ENCODE results near the gene DUSP3. TPM values are rescaled to one million over a fixed set of nuclear protein-coding genes. Genes with fewer than 3 reads are reported as not detected.

DUSP3 gene
- polyA plus RNA-seq, 4 donors: 31.1 to 88.6 (median 72.2) TPM

GRCh38 chr17:43782913-43783680, 4.3 kb upstream of the DUSP3 start:
- Histone ChIP-seq H3K27ac (ENCODE audit: low read depth in 1 of 3, low read length in 2 of 3) (no peak overlapping the region), H3K9me3 (ENCODE audit: control insufficient read depth in 2 of 2, insufficient read depth in 1 of 2, low read depth in 1 of 2, low read length in 1 of 2) (no peaks in the 10 kb centered on the region), H3K36me3 (ENCODE audit: control insufficient read depth in 3 of 3, insufficient read depth in 2 of 3, low read depth in 1 of 3, low read length in 3 of 3) (no peaks in the 10 kb centered on the region), H3K4me3 (ENCODE audit: low read depth in 1 of 3, low read length in 3 of 3) (no peak overlapping the region), H3K4me1 (ENCODE audit: control insufficient read depth in 3 of 3, insufficient read depth in 2 of 3, low read depth in 1 of 3, low read length in 2 of 3) (peaks cover 3 to 13% (median 4%) of the 10 kb centered on the region in 3 donors), H3K27me3 (ENCODE audit: control insufficient read depth in 3 of 3, insufficient read depth in 3 of 3, low read length in 3 of 3) (peaks cover 0 to 26% (median 4%) of the 10 kb centered on the region in 3 donors)
- DNase-seq (no peak), FAIRE-seq (no peak)
- 81 to 84% (median 83%) methylated on average over 15 of the region's 15 CpGs for WGBS, 3 donors

GRCh38 chr17:43780135-43780534, 1.4 kb upstream of the DUSP3 start, which contains the start of gene CFAP97D1:
Gene CFAP97D1, plus strand, starts transcription at chr17:43780435. Its CDS starts 28 bp downstream, at chr17:43780463.
- DNase-seq (no peak), FAIRE-seq (no peak)
- 44 to 56% (median 46%) methylated on average over 7 of the region's 7 CpGs for WGBS, 3 donors

GRCh38 chr17:43779145-43780125, 658 bp upstream of the DUSP3 start:
- peak overlapping the region; percentile 29 to 92 (median 84) for H3K4me3 ChIP-seq (ENCODE audit: low read depth in 1 of 3, low read length in 3 of 3)
- H3K36me3 ChIP-seq (ENCODE audit: control insufficient read depth in 3 of 3, insufficient read depth in 2 of 3, low read depth in 1 of 3, low read length in 3 of 3): peaks cover 0 to 29% (median 2%) of the 10 kb centered on the region in 3 donors
- H3K4me1 ChIP-seq (ENCODE audit: control insufficient read depth in 3 of 3, insufficient read depth in 2 of 3, low read depth in 1 of 3, low read length in 2 of 3): peaks cover 3 to 15% (median 4%) of the 10 kb centered on the region in 3 donors
- peaks cover 0 to 26% (median 4%) of the 10 kb centered on the region in 3 donors for H3K27me3 ChIP-seq (ENCODE audit: control insufficient read depth in 3 of 3, insufficient read depth in 3 of 3, low read length in 3 of 3)
- no peaks in the 10 kb centered on the region for H3K9me3 ChIP-seq (ENCODE audit: control insufficient read depth in 2 of 2, insufficient read depth in 1 of 2, low read depth in 1 of 2, low read length in 1 of 2)
- DNase-seq (no peak), FAIRE-seq (no peak)
- 6 to 9% (median 8%) methylated on average over 22 to 26 of the region's 26 CpGs for WGBS, 3 donors
- H3K27ac ChIP-seq (ENCODE audit: low read depth in 1 of 3, low read length in 2 of 3): peak overlapping the region; percentile 16 to 83 (median 81)

More at GRCh38 chr17:43780135-43780534, 1.4 kb upstream of the DUSP3 start, which contains the start of gene CFAP97D1:
- Histone ChIP-seq H3K27ac (ENCODE audit: low read depth in 1 of 3, low read length in 2 of 3) (peak within 1 kb of the TSS in 2 of 3 donors; percentile 81 to 83), H3K4me3 (ENCODE audit: low read depth in 1 of 3, low read length in 3 of 3) (peak within 1 kb of the TSS; percentile 29 to 92 (median 84)), H3K27me3 (ENCODE audit: control insufficient read depth in 3 of 3, insufficient read depth in 3 of 3, low read length in 3 of 3) (peaks cover 0 to 26% (median 4%) of the 10 kb centered on the region in 3 donors), H3K4me1 (ENCODE audit: control insufficient read depth in 3 of 3, insufficient read depth in 2 of 3, low read depth in 1 of 3, low read length in 2 of 3) (peaks cover 3 to 15% (median 4%) of the 10 kb centered on the region in 3 donors), H3K36me3 (ENCODE audit: control insufficient read depth in 3 of 3, insufficient read depth in 2 of 3, low read depth in 1 of 3, low read length in 3 of 3) (peaks cover 0 to 22% (median 2%) of the 10 kb centered on the region in 3 donors), H3K9me3 (ENCODE audit: control insufficient read depth in 2 of 2, insufficient read depth in 1 of 2, low read depth in 1 of 2, low read length in 1 of 2) (no peaks in the 10 kb centered on the region)

- DNase-seq (no peak), FAIRE-seq (no peak)
- 93 to 94% (median 94%) methylated on average over 16 of the region's 16 CpGs for WGBS, 3 donors
- Histone ChIP-seq H3K9me3 (ENCODE audit: control insufficient read depth in 2 of 2, insufficient read depth in 1 of 2, low read depth in 1 of 2, low read length in 1 of 2) (no peaks in the 10 kb centered on the region), H3K27ac (ENCODE audit: low read depth in 1 of 3, low read length in 2 of 3) (no peak overlapping the region), H3K36me3 (ENCODE audit: control insufficient read depth in 3 of 3, insufficient read depth in 2 of 3, low read depth in 1 of 3, low read length in 3 of 3) (peaks cover 6 to 74% (median 11%) of the 10 kb centered on the region in 3 donors), H3K4me3 (ENCODE audit: low read depth in 1 of 3, low read length in 3 of 3) (no peak overlapping the region), H3K4me1 (ENCODE audit: control insufficient read depth in 3 of 3, insufficient read depth in 2 of 3, low read depth in 1 of 3, low read length in 2 of 3) (peaks cover 0 to 8% (median 2%) of the 10 kb centered on the region in 3 donors), H3K27me3 (ENCODE audit: control insufficient read depth in 3 of 3, insufficient read depth in 3 of 3, low read length in 3 of 3) (peaks cover 0 to 3% (median 0%) of the 10 kb centered on the region in 3 donors)
These were observed 4.2 kb downstream of the DUSP3 start for GRCh38 chr17:43774304-43775250.

GRCh38 chr17:43772877-43773648, 5.7 kb downstream of the DUSP3 start:
- Histone ChIP-seq H3K4me1 (ENCODE audit: control insufficient read depth in 3 of 3, insufficient read depth in 2 of 3, low read depth in 1 of 3, low read length in 2 of 3) (peaks cover 0 to 2% (median 0%) of the 10 kb centered on the region in 3 donors), H3K27me3 (ENCODE audit: control insufficient read depth in 3 of 3, insufficient read depth in 3 of 3, low read length in 3 of 3) (no peaks in the 10 kb centered on the region), H3K36me3 (ENCODE audit: control insufficient read depth in 3 of 3, insufficient read depth in 2 of 3, low read depth in 1 of 3, low read length in 3 of 3) (peaks cover 8 to 87% (median 11%) of the 10 kb centered on the region in 3 donors), H3K4me3 (ENCODE audit: low read depth in 1 of 3, low read length in 3 of 3) (no peak overlapping the region), H3K27ac (ENCODE audit: low read depth in 1 of 3, low read length in 2 of 3) (no peak overlapping the region), H3K9me3 (ENCODE audit: control insufficient read depth in 2 of 2, insufficient read depth in 1 of 2, low read depth in 1 of 2, low read length in 1 of 2) (no peaks in the 10 kb centered on the region)
- WGBS, 3 donors: 70 to 77% (median 76%) methylated on average over 9 to 10 of the region's 10 CpGs
- no peak for DNase-seq
- FAIRE-seq: no peak

- Histone ChIP-seq H3K27me3 (ENCODE audit: control insufficient read depth in 3 of 3, insufficient read depth in 3 of 3, low read length in 3 of 3) (no peaks in the 10 kb centered on the region), H3K9me3 (ENCODE audit: control insufficient read depth in 2 of 2, insufficient read depth in 1 of 2, low read depth in 1 of 2, low read length in 1 of 2) (no peaks in the 10 kb centered on the region), H3K4me1 (ENCODE audit: control insufficient read depth in 3 of 3, insufficient read depth in 2 of 3, low read depth in 1 of 3, low read length in 2 of 3) (no peaks in the 10 kb centered on the region), H3K27ac (ENCODE audit: low read depth in 1 of 3, low read length in 2 of 3) (no peak overlapping the region), H3K36me3 (ENCODE audit: control insufficient read depth in 3 of 3, insufficient read depth in 2 of 3, low read depth in 1 of 3, low read length in 3 of 3) (peaks cover 8 to 92% (median 11%) of the 10 kb centered on the region in 3 donors), H3K4me3 (ENCODE audit: low read depth in 1 of 3, low read length in 3 of 3) (no peak overlapping the region)
- WGBS, 3 donors: 89 to 98% (median 95%) methylated on average over 9 of the region's 9 CpGs
- DNase-seq (no peak), FAIRE-seq (no peak)
These were observed 7.3 kb downstream of the DUSP3 start for GRCh38 chr17:43771463-43771862.

- no peak for FAIRE-seq
- no peaks in the 10 kb centered on the region for H3K4me1 ChIP-seq (ENCODE audit: control insufficient read depth in 3 of 3, insufficient read depth in 2 of 3, low read depth in 1 of 3, low read length in 2 of 3)
- H3K36me3 ChIP-seq (ENCODE audit: control insufficient read depth in 3 of 3, insufficient read depth in 2 of 3, low read depth in 1 of 3, low read length in 3 of 3): peaks cover 8 to 88% (median 11%) of the 10 kb centered on the region in 3 donors
These were observed 7.8 kb downstream of the DUSP3 start for GRCh38 chr17:43770957-43771356.

More at GRCh38 chr17:43770957-43771356, 7.8 kb downstream of the DUSP3 start:
- DNase-seq: no peak
- no peak overlapping the region for H3K27ac ChIP-seq (ENCODE audit: low read depth in 1 of 3, low read length in 2 of 3)
- H3K9me3 ChIP-seq (ENCODE audit: control insufficient read depth in 2 of 2, insufficient read depth in 1 of 2, low read depth in 1 of 2, low read length in 1 of 2): no peaks in the 10 kb centered on the region
- no peak overlapping the region for H3K4me3 ChIP-seq (ENCODE audit: low read depth in 1 of 3, low read length in 3 of 3)
- 94 to 97% (median 95%) methylated on average over 2 of the region's 2 CpGs for WGBS, 3 donors
- H3K27me3 ChIP-seq (ENCODE audit: control insufficient read depth in 3 of 3, insufficient read depth in 3 of 3, low read length in 3 of 3): no peaks in the 10 kb centered on the region
